ENCODE data around the gene NEK1.

DNA sequence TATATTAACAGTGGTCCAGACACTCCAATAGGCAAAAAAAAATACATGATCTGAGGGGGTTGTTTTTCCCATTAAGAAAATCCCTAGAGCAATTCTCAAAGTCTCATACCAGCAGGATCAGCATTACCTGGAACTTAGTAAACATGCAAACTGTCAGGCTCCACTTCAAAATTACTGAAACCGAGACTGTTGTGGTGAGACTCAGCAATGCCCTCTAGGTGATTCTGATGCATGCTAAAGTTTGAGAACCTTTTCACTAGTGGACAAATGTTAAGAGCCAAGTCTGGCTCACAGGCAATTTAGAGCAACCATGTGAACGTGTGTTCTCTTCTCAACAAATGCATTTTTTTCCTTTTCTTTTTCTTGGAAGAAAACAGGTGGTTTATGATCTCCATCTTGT, 30.2 kb downstream of the NEK1 start:
- TF ChIP-seq SIN3A (IDR thresholded peaks at IDR 0.05; ENCODE audit: borderline replicate concordance, insufficient read depth, low read length) (no peak), TAF1 (IDR thresholded peaks at IDR 0.05; ENCODE audit: borderline replicate concordance, insufficient read depth, low read length) (no peak), POLR2AphosphoS5 (IDR thresholded peaks at IDR 0.05; ENCODE audit: low read depth, low read length) (no peak), REST (IDR thresholded peaks at IDR 0.05; ENCODE audit: insufficient read depth in 1 of 2, low read depth in 2 of 2, low read length in 2 of 2) (no peak), FOXP2 (optimal IDR thresholded peaks at IDR 0.05; ENCODE audit: borderline replicate concordance, extremely low read depth, extremely low read length, insufficient read depth) (no peak)

Measured in PFSK-1 (cell line).